Heart left ventricle (tissue), 16 donors: ENCODE results near the gene RAB3D. TPM values are rescaled to one million over a fixed set of nuclear protein-coding genes. Genes with fewer than 3 reads are reported as not detected.

ENCODE experiments used
- ATAC-seq, 4 donors: fragments of 200-7000 bp; cut with Tn5 transposase; one replicate each; pipeline ENCODE4 v1.9.1; 2020 to 2022; ENCODE audit warnings: moderate library complexity in 4 of 4, mild to moderate bottlenecking in 3 of 4, moderate number of reproducible peaks in 1 of 4
- DNase-seq, 5 donors: peaks; one replicate each; pipeline ENCODE4 v3.0.0-alpha.2; 2020
- H3K27ac ChIP-seq, 12 donors: fragments of 200-600 bp; sonication (generic) in 4 of 12; one replicate each; pipeline versions ENCODE4 v1.5.0 to v1.8.0; 2016 to 2022; ENCODE audit warnings: mild to moderate bottlenecking in 2 of 12
- H3K27me3 ChIP-seq, 9 donors: fragments of 200-600 bp; sonication (generic) in 2 of 9; one replicate each; pipeline versions ENCODE4 v1.5.1 to v1.8.0; 2016 to 2022; ENCODE audit warnings: mild to moderate bottlenecking in 3 of 9
- H3K36me3 ChIP-seq, 9 donors: fragments of 200-600 bp; sonication (generic) in 2 of 9; one replicate each; pipeline versions ENCODE4 v1.5.0 to v1.8.0; 2018 to 2022; ENCODE audit warnings: mild to moderate bottlenecking in 2 of 9
- H3K4me1 ChIP-seq, 12 donors: fragments of 200-600 bp; sonication (generic) in 4 of 12; one replicate each; pipeline versions ENCODE4 v1.5.0 to v1.8.0; 2016 to 2022; ENCODE audit warnings: mild to moderate bottlenecking in 3 of 12
- H3K4me3 ChIP-seq, 12 donors: fragments of 200-600 bp; sonication (generic) in 4 of 12; one replicate each; pipeline versions ENCODE4 v1.5.0 to v1.8.0; 2017 to 2022; ENCODE audit warnings: mild to moderate bottlenecking in 9 of 12, moderate library complexity in 4 of 12
- H3K9me3 ChIP-seq, 12 donors: fragments of 200-600 bp; sonication (generic) in 4 of 12; one replicate each; pipeline versions ENCODE4 v1.5.0 to v1.8.0; 2016 to 2022; ENCODE audit warnings: mild to moderate bottlenecking in 1 of 12
- POLR2A ChIP-seq, 2 donors: fragments of 450-650 bp; IDR thresholded peaks; one replicate each; pipeline ENCODE4 v1.6.1; 2017; ENCODE audit warnings: antibody characterized with exemption in 2 of 2, mild to moderate bottlenecking in 2 of 2, moderate library complexity in 2 of 2
- WGBS, 4 donors: extraction: QIAGEN DNeasy Blood & Tissue Kit in 2 of 4; methylation state at CpG; one replicate each; pipeline versions ENCODE4 v1.1.5 to v1.1.7; 2013 to 2018; 5-methylcytosine and 5-hydroxymethylcytosine counted together
- intact Hi-C, 10 donors: fragments of 100-400 bp; cut with DNase I; formaldehyde crosslinking; loops; one replicate each; pipeline versions ENCODE4 v1.11.1 to v1.14.2; 2022
- polyA plus RNA-seq, 2 donors: library from polyadenylated mRNA; stranded (reverse); fragments of 200-250 nt; gene quantifications; one replicate each; pipeline ENCODE4 v1.2.3, GENCODE V29; 2013
- total RNA-seq, 9 donors: library from RNA; depleted of rRNA in 2 of 9; stranded (reverse); fragments of >200 nt in 2 of 9; fragmentation: NEBNext Ultra II Directional in 3 of 9; extraction: Animal tissue kit (Norgen Biotek cat#: 25700) in 3 of 9; gene quantifications; one replicate each; pipeline versions ENCODE4 v1.1.0 to v1.2.4, GENCODE V29; 2016 to 2023
- TF ChIP-seq, protein P1 (sequence below), 12 donors: fragments of 200-600 bp; sonication (generic) in 4 of 12; IDR thresholded peaks; one replicate each; pipeline versions ENCODE4 v1.5.0 to v1.8.0; 2018 to 2022; ENCODE audit warnings: antibody characterized with exemption in 12 of 12, mild to moderate bottlenecking in 5 of 12
- donor health status: ischemic (EF 13 %, LVEDD 7.1; RV severe dilation, severe dysfunction).
- donor health status: healthy with polysubstance abuse.
- donor health status: DM: no; HTN: yes; CAD: no.
- donor health status: DM: no; HTN: no; CAD: no.
- donor health status: ischemic (EF 25% LVEDD 6.9; RV normal size, moderate dysfunction).
- donor health status: ischemic (EF 25% LVEDD 5.7; RV mildly dilated, moderate dysfunction).
- donor health status: healthy.
- donor health status: DM: yes; HTN: yes; CAD: no.
- donor health status: ischemic (EF 35%, LVEDD 5.7; RV mildly dilated, moderate dysfunction).
- donor health status: nonischemic (EF 11% LVEDD 7.7; RV severe dilation, severe dysfunction).
- donor health status: DM: yes; HTN: yes; CAD: no.
- donor health status: PGD.
- donor health status: ischemic (EF 29% LVEDD 5.4; RV normal size, mild dysfunction).
- donor health status: nonischemic (EF 23%, LVEDD 6.1; RV moderate dilation, normal function).

RAB3D gene
- total and polyA plus RNA-seq, 11 donors: 2.5 to 15.1 (median 7.2) TPM

DNA sequence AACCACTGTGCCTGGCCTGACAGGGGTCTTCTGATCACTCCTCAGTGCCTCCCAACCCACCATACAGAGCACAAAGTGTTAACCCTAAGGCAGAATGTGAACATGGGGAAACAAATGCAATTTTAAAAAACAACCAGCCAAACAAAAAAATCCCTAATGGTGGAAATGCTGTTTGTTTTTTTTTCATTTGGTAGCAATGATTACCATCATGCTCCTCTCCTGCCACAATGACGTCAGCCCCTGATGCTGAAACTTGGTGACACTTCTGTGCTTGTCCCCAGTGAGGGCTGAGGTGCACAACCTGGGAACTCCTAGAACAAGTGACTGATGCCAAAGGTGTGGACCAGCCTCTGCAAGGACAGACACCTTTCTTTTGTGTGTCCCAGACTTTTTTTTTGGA, 47.5 kb downstream of the RAB3D start:
- peaks cover 0 to 29% (median 6%) of the 10 kb centered on the region in 12 donors for H3K4me1 ChIP-seq
- H3K4me3 ChIP-seq: no peak overlapping the region
- H3K27me3 ChIP-seq: no peaks in the 10 kb centered on the region
- H3K9me3 ChIP-seq: no peaks in the 10 kb centered on the region
- 63 to 73% (median 70%) methylated on average over 1 of the region's 1 CpG for WGBS, 4 donors
- no peak for TF ChIP-seq POLR2A (IDR thresholded peaks at IDR 0.05)
- TF ChIP-seq, protein P1, sequence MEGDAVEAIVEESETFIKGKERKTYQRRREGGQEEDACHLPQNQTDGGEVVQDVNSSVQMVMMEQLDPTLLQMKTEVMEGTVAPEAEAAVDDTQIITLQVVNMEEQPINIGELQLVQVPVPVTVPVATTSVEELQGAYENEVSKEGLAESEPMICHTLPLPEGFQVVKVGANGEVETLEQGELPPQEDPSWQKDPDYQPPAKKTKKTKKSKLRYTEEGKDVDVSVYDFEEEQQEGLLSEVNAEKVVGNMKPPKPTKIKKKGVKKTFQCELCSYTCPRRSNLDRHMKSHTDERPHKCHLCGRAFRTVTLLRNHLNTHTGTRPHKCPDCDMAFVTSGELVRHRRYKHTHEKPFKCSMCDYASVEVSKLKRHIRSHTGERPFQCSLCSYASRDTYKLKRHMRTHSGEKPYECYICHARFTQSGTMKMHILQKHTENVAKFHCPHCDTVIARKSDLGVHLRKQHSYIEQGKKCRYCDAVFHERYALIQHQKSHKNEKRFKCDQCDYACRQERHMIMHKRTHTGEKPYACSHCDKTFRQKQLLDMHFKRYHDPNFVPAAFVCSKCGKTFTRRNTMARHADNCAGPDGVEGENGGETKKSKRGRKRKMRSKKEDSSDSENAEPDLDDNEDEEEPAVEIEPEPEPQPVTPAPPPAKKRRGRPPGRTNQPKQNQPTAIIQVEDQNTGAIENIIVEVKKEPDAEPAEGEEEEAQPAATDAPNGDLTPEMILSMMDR (IDR thresholded peaks at IDR 0.05): no peak
- DNase-seq (no peak), ATAC-seq (no peak)
- intact Hi-C loops: loop anchor here (2.0 to 10.0 kb wide), 10 partner anchors 55 to 295 kb away; partner anchors contain the start of genes ELAVL3 (in 6 of the 10), SWSAP1 (in 6 of the 10), CCDC159 (in 1 of the 10) and ODAD3 (in 1 of the 10)
- H3K27ac ChIP-seq: no peak overlapping the region
- no peaks in the 10 kb centered on the region for H3K36me3 ChIP-seq

DNA sequence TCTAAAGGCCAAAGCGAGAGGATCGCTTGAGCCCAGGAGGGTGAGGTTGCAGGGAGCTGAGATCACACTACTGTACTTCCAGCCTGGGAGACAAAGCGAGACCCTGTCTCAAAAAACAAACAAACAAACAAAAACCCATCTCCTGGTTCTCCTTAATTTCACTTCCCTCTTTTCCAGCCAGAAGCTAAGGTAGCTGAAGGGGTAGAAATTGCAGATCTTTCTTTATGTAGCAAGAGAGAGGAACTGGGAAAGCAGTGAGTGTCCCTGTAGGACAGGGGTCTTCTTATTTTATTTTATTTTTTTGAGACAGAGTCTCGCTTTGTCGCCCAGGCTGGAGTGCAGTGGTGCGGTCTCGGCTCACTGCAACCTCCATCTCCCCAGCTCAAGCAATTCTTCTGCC, 48.0 kb downstream of the RAB3D start:
- TF ChIP-seq POLR2A (IDR thresholded peaks at IDR 0.05): no peak
- TF ChIP-seq, protein P1 (IDR thresholded peaks at IDR 0.05): no peak
- Histone ChIP-seq H3K27ac (no peak overlapping the region), H3K36me3 (no peaks in the 10 kb centered on the region), H3K4me1 (peaks cover 0 to 29% (median 9%) of the 10 kb centered on the region in 12 donors), H3K9me3 (no peaks in the 10 kb centered on the region), H3K4me3 (no peak overlapping the region), H3K27me3 (no peaks in the 10 kb centered on the region)
- intact Hi-C loops: loop anchor here (5.0 to 10.0 kb wide), 9 partner anchors 56 to 296 kb away; partner anchors contain the start of genes ELAVL3 (in 6 of the 10), SWSAP1 (in 6 of the 10), CCDC159 (in 1 of the 10) and ODAD3 (in 1 of the 10)
- 94 to 96% (median 94%) methylated on average over 7 of the region's 7 CpGs for WGBS, 4 donors
- ATAC-seq (no peak), DNase-seq (no peak)

DNA sequence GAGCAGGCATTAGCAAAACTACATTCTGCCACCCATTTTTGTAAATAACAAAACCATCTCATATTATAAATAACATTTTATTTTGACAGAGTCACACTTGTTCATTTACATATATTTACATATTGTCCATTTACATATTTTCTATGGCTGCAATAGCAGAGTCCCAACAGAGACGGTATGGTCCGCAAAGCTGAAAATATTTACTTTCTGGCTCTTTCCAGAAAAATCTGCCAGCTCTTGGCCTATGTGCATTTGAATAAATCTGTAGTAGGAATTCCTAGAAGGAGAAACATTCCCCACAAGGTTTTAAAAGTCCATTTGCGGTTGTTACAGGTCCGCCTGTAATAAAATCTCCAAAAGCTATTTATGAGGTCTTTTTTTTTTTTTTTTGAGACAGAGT, 49.2 kb downstream of the RAB3D start:
- H3K9me3 ChIP-seq: no peaks in the 10 kb centered on the region
- intact Hi-C loops: loop anchor here (5.0 to 10.0 kb wide), 9 partner anchors 57 to 297 kb away; partner anchors contain the start of genes ELAVL3 (in 6 of the 10), SWSAP1 (in 6 of the 10), CCDC159 (in 1 of the 10) and ODAD3 (in 1 of the 10)
- ATAC-seq (no peak), DNase-seq (no peak)
- no peaks in the 10 kb centered on the region for H3K36me3 ChIP-seq
- H3K4me3 ChIP-seq: no peak overlapping the region
- peaks cover 0 to 30% (median 13%) of the 10 kb centered on the region in 12 donors for H3K4me1 ChIP-seq
- TF ChIP-seq, protein P1 (IDR thresholded peaks at IDR 0.05): no peak
- TF ChIP-seq POLR2A (IDR thresholded peaks at IDR 0.05): no peak
- no peaks in the 10 kb centered on the region for H3K27me3 ChIP-seq
- no peak overlapping the region for H3K27ac ChIP-seq
- 81 to 95% (median 93%) methylated on average over 4 of the region's 4 CpGs for whole genome bisulfite sequencing, 4 donors

DNA sequence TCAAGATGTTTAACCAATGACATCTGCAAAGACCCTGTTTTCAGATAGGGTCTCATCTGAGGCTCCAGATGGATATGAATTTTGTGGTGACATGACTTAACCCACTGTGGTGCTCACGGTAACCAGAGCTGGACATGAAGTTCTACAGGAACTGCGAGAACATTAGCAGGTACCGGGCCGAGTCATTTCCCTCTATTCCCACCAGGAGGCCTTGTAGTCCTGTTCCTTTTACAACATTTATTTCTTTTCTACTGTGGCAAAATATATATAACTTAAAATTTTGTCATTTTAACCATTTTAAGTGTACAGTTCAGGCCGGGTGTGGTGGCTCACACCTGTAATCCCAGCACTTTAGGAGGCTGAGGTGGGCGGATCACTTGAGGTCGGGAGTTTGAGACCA, 51.1 kb downstream of the RAB3D start:
- DNase-seq: no peak
- Histone ChIP-seq H3K27ac (no peak overlapping the region), H3K36me3 (no peaks in the 10 kb centered on the region), H3K4me1 (peaks cover 0 to 24% (median 9%) of the 10 kb centered on the region in 12 donors), H3K27me3 (no peaks in the 10 kb centered on the region), H3K4me3 (no peak overlapping the region), H3K9me3 (no peaks in the 10 kb centered on the region)
- no peak for TF ChIP-seq POLR2A (IDR thresholded peaks at IDR 0.05)
- TF ChIP-seq, protein P1 (IDR thresholded peaks at IDR 0.05): peak in 10 of 12 donors; percentile 14 to 39 (median 30)
- no peak for ATAC-seq
- 84 to 87% (median 84%) methylated on average over 7 of the region's 7 CpGs for WGBS, 4 donors
- intact Hi-C loops: loop anchor here in 7 of 10 donors (2.0 to 10.0 kb wide), 4 partner anchors 46 to 154 kb away; no protein-coding TSS in a partner anchor
